Measurements from ENCODE around the gene RPUSD4.

The RPUSD4 gene

DNA sequence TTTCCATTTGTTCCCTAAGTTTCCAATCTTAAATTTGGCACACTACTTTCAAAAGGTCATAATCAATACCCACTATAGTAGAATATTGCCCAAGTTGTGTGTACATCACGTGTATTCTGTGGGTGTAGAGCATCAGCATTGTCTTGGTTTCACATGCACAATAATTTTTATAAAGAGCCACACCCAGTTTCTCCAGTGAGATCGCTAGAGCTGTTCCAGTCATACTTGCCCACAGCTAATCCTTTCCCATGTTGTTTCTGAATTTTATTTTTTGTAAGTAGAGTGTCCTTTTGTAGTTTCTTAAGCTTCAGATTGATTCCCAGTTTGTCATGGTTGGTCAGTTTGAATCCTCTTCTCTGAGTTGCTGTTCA, 13.8 kb upstream of the RPUSD4 start:
- in situ Hi-C loops (cut with MboI; ENCODE audit: low pct_unique_long_range_greater_than_20kb, low sequenced_read_pairs, unreplicated experiment) = no loop called here
- TF ChIP-seq, protein P1, sequence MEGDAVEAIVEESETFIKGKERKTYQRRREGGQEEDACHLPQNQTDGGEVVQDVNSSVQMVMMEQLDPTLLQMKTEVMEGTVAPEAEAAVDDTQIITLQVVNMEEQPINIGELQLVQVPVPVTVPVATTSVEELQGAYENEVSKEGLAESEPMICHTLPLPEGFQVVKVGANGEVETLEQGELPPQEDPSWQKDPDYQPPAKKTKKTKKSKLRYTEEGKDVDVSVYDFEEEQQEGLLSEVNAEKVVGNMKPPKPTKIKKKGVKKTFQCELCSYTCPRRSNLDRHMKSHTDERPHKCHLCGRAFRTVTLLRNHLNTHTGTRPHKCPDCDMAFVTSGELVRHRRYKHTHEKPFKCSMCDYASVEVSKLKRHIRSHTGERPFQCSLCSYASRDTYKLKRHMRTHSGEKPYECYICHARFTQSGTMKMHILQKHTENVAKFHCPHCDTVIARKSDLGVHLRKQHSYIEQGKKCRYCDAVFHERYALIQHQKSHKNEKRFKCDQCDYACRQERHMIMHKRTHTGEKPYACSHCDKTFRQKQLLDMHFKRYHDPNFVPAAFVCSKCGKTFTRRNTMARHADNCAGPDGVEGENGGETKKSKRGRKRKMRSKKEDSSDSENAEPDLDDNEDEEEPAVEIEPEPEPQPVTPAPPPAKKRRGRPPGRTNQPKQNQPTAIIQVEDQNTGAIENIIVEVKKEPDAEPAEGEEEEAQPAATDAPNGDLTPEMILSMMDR (IDR thresholded peaks at IDR 0.05; ENCODE audit: extremely low read depth, insufficient read depth, missing control alignments) = no peak
- no peak for DNase-seq (ENCODE audit: low spot score)

GRCh38 chr11:126224647-126225294, 13.3 kb upstream of the RPUSD4 start:
- TF ChIP-seq, protein P1 (IDR thresholded peaks at IDR 0.05; ENCODE audit: extremely low read depth, insufficient read depth, missing control alignments) = no peak
- DNase-seq (ENCODE audit: low spot score) = no peak
- in situ Hi-C loops (cut with MboI; ENCODE audit: low pct_unique_long_range_greater_than_20kb, low sequenced_read_pairs, unreplicated experiment) = no loop called here

DNA sequence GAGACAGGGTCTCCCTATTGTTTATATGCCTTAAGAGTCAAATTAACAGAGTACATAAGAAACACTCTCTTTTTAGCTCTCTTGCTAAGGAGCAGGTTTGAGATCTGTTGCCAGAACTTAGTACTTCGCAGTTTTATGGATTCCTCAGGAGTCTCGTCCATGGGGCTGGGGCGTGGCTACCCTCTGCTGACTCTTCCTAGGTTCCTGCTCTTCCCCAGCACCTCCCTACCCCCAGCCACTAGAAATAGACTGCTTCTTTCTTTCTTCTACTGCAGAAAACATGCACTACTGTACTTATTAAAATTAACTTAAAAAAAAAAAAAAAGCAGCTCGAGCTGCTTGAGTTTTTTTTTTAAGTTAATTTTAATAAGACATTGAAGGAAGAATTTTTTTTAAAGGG, 8.1 kb upstream of the RPUSD4 start:
- in situ Hi-C loops (cut with MboI; ENCODE audit: low pct_unique_long_range_greater_than_20kb, low sequenced_read_pairs, unreplicated experiment) = no loop called here
- no peak for DNase-seq (ENCODE audit: low spot score)

DNA sequence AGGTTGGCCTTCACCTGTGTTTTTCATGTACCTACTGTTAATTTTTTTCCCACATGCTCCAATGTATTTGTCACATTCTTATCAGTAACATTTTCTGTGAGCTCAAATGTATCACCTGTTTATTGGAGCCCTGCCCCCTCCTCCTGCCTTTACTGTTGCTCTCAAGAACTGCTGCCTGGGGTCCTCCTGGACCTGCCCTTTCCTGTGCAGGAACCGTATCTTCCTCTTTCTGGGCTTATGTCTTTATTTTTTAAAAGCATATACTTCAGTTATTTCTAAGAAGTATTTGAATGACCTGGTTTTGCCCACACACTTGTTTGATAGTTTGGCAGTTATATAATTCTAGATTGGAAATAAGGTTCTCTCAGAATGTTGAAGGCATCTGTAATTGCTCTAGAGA, 6.0 kb upstream of the RPUSD4 start:
- TF ChIP-seq, protein P1 (IDR thresholded peaks at IDR 0.05; ENCODE audit: extremely low read depth, insufficient read depth, missing control alignments) = no peak
- DNase-seq (ENCODE audit: low spot score) = no peak
- in situ Hi-C loops (cut with MboI; ENCODE audit: low pct_unique_long_range_greater_than_20kb, low sequenced_read_pairs, unreplicated experiment) = no loop called here

More for the DNA sequence above, 8.1 kb upstream of the RPUSD4 start:
- TF ChIP-seq, protein P1 (IDR thresholded peaks at IDR 0.05; ENCODE audit: extremely low read depth, insufficient read depth, missing control alignments) = no peak

- in situ Hi-C loops (cut with MboI; ENCODE audit: low pct_unique_long_range_greater_than_20kb, low sequenced_read_pairs, unreplicated experiment) = no loop called here
- TF ChIP-seq, protein P1 (IDR thresholded peaks at IDR 0.05; ENCODE audit: extremely low read depth, insufficient read depth, missing control alignments) = no peak
- DNase-seq (ENCODE audit: low spot score) = no peak
These were observed 5.3 kb upstream of the RPUSD4 start for GRCh38 chr11:126216526-126217305.

DNA sequence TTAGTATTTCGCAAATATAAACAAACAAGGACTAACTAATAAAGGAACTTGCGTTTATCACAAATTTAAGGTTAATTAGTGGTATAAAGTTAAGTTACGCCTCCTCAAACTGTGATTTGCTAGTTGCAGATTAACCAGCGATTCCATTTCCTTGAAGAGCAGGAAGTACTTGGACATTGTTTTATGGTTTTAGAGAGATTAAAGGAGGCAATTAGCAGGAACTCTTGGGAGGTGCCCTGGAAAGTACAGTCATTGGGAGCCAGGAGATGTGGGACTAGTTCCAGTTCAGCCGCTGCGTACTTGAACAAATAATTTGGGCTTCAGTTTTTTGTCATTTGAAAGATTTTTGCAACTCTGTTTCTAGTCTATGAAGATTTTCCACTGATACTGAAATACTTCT, 3.4 kb upstream of the RPUSD4 start:
- in situ Hi-C loops (cut with MboI; ENCODE audit: low pct_unique_long_range_greater_than_20kb, low sequenced_read_pairs, unreplicated experiment) = no loop called here
- TF ChIP-seq, protein P1 (IDR thresholded peaks at IDR 0.05; ENCODE audit: extremely low read depth, insufficient read depth, missing control alignments) = no peak
- DNase-seq (ENCODE audit: low spot score) = no peak
